PC-9 (cell line): ENCODE measurements around the gene CFAP65. TPM values are rescaled to one million over a fixed set of nuclear protein-coding genes. Genes with fewer than 3 reads are reported as not detected.

Experiments used
- BruUV-seq: library from RNA; stranded (reverse); fragments of 400-500 nt; replicated peaks from 2 replicates; lab custom pipeline; 2021; lab: Mats Ljungman, UMichigan
- CTCF ChIA-PET: fragments of 300-600 bp; sonication (Branson Sonifier 250); formaldehyde crosslinking; loops from one replicate; lab custom pipeline; 2022; ENCODE audit warnings: antibody characterized with exemption; lab: Charles Lee
- POLR2A ChIA-PET: fragments of 300-600 bp; sonication (Branson Sonifier 250); formaldehyde crosslinking; loops from one replicate; lab custom pipeline; 2022; ENCODE audit warnings: antibody characterized with exemption; ENCODE audit not compliant: unreplicated experiment; lab: Charles Lee
- DNase-seq, 2 experiments: peaks; one replicate each; pipeline versions ENCODE4 v3.0.0 to v3.0.0-alpha.2; 2015 to 2022; ENCODE audit warnings: mixed read lengths in 1 of 2
- H2AFZ ChIP-seq: fragments of 200-600 bp; sonication (generic); 2 replicates; pipeline ENCODE4 v1.8.1; 2017; ENCODE audit warnings: antibody characterized with exemption
- H3F3A ChIP-seq: fragments of 200-600 bp; sonication (generic); 2 replicates; pipeline ENCODE4 v1.8.1; 2017; ENCODE audit warnings: antibody characterized with exemption, mild to moderate bottlenecking, low read depth; ENCODE audit not compliant: insufficient read depth
- H3K27ac ChIP-seq: fragments of 200-600 bp; sonication (generic); 2 replicates; pipeline ENCODE4 v1.6.1; 2016; ENCODE audit warnings: mixed run types
- H3K27me3 ChIP-seq: fragments of 200-600 bp; sonication (generic); 2 replicates; pipeline ENCODE4 v1.6.1; 2016; ENCODE audit warnings: low read depth, mixed run types; ENCODE audit not compliant: insufficient read depth
- H3K36me3 ChIP-seq: fragments of 200-600 bp; sonication (generic); 2 replicates; pipeline ENCODE4 v1.6.1; 2016; ENCODE audit warnings: low read depth, mixed run types
- H3K4me1 ChIP-seq: fragments of 200-600 bp; sonication (generic); replicated peaks from 2 replicates; pipeline ENCODE4 v1.6.1; 2016; ENCODE audit warnings: mixed run types; ENCODE audit not compliant: insufficient read depth
- H3K4me2 ChIP-seq: fragments of 200-600 bp; sonication (generic); 2 replicates; pipeline ENCODE4 v1.6.1; 2017; ENCODE audit warnings: mixed run types
- H3K4me3 ChIP-seq: fragments of 200-600 bp; sonication (generic); 2 replicates; pipeline ENCODE4 v1.6.1; 2016; ENCODE audit warnings: mixed run types
- H3K79me2 ChIP-seq: fragments of 200-600 bp; sonication (generic); 2 replicates; pipeline ENCODE4 v1.6.1; 2017; ENCODE audit warnings: low read depth, mixed run types
- H3K9me2 ChIP-seq: fragments of 200-600 bp; sonication (generic); 2 replicates; pipeline ENCODE4 v1.8.1; 2017; ENCODE audit warnings: mild to moderate bottlenecking; ENCODE audit not compliant: insufficient read depth
- H3K9me3 ChIP-seq: fragments of 200-600 bp; sonication (generic); 2 replicates; pipeline ENCODE4 v1.8.1; 2016; ENCODE audit warnings: low read depth; ENCODE audit not compliant: insufficient read depth
- H4K20me1 ChIP-seq: fragments of 200-600 bp; sonication (generic); 2 replicates; pipeline ENCODE4 v1.8.1; 2017; ENCODE audit not compliant: insufficient read depth
- EZH2 ChIP-seq: fragments of 200-600 bp; sonication (generic); IDR thresholded peaks from 2 replicates; pipeline ENCODE4 v1.8.0; 2017; ENCODE audit warnings: antibody characterized with exemption, low read depth
- intact Hi-C: fragments of 100-400 bp; cut with micrococcal nuclease; formaldehyde crosslinking; loops from one replicate; pipeline ENCODE4 v1.10.0; 2022; ENCODE audit not compliant: unreplicated experiment
- total RNA-seq: library from RNA; stranded (reverse); gene quantifications from 2 replicates; pipeline ENCODE4 v1.2.3, GENCODE V29; 2021
- TF ChIP-seq, protein P1 (sequence below): fragments of 200-600 bp; sonication (generic); conservative IDR thresholded peaks from 2 replicates; pipeline ENCODE4 v1.6.1; 2017; ENCODE audit warnings: mixed run types, antibody characterized with exemption, mild to moderate bottlenecking, moderate library complexity

CFAP65 gene
- total RNA-seq, 1 experiment from 2014 or later: not detected

- Histone ChIP-seq H4K20me1 (no peaks in the 10 kb centered on the region), H3K4me3 (no peak overlapping the region), H3K9me3 (no peaks in the 10 kb centered on the region), H3K9me2 (no peaks in the 10 kb centered on the region), H3K27ac (no peak overlapping the region), H3K27me3 (peaks cover 24% of the 10 kb centered on the region), H3K4me1 (no peaks in the 10 kb centered on the region), H3F3A (no peaks in the 10 kb centered on the region), H3K79me2 (no peaks in the 10 kb centered on the region), H3K36me3 (no peaks in the 10 kb centered on the region), H3K4me2 (no peak overlapping the region), H2AFZ (no peak overlapping the region)
- POLR2A ChIA-PET: no interaction called here
- BruUV-seq: no TSS peak
- CTCF ChIA-PET: interaction anchor here (0.6 to 1.0 kb wide), 8 partner anchors 8 to 448 kb away, joined by 3 to 6 read pairs (median 4); no protein-coding TSS in a partner anchor
- no peak for TF ChIP-seq EZH2
- TF ChIP-seq, protein P1, sequence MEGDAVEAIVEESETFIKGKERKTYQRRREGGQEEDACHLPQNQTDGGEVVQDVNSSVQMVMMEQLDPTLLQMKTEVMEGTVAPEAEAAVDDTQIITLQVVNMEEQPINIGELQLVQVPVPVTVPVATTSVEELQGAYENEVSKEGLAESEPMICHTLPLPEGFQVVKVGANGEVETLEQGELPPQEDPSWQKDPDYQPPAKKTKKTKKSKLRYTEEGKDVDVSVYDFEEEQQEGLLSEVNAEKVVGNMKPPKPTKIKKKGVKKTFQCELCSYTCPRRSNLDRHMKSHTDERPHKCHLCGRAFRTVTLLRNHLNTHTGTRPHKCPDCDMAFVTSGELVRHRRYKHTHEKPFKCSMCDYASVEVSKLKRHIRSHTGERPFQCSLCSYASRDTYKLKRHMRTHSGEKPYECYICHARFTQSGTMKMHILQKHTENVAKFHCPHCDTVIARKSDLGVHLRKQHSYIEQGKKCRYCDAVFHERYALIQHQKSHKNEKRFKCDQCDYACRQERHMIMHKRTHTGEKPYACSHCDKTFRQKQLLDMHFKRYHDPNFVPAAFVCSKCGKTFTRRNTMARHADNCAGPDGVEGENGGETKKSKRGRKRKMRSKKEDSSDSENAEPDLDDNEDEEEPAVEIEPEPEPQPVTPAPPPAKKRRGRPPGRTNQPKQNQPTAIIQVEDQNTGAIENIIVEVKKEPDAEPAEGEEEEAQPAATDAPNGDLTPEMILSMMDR: peak; percentile 73; the same call in 1 of the 2 replicates
- intact Hi-C loops: loop anchor here (5.0 kb wide), 1 partner anchor 522 kb away; no protein-coding TSS in a partner anchor
- DNase-seq: peak in 1 of 2 experiments; percentile 45
Measured at GRCh38 chr2:219010162-219010756, 31.1 kb downstream of the CFAP65 start.

DNA sequence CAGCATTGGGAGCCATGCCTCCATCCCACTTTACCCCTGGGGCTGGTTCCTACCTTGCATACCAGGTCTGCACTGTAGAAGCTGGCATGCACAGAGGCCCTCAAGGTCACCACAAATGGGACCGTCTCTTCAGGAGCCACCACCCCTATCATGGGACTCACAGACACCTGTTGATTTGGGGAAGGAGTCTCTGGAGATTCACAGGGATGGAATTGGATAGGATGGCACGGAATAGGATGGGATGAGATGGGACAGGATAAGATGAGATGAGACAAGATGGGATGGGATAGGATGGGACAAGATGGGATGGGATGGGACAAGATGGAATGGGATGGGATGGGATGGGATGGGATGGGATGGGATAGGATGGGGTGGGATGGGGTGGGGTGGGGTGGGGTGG lies 32.0 kb downstream of the CFAP65 start:
- Histone ChIP-seq H4K20me1 (no peaks in the 10 kb centered on the region), H2AFZ (no peak overlapping the region), H3F3A (no peaks in the 10 kb centered on the region), H3K79me2 (no peaks in the 10 kb centered on the region), H3K4me3 (no peak overlapping the region), H3K27me3 (peaks cover 16% of the 10 kb centered on the region), H3K9me2 (no peaks in the 10 kb centered on the region), H3K4me1 (no peaks in the 10 kb centered on the region), H3K4me2 (no peak overlapping the region), H3K36me3 (no peaks in the 10 kb centered on the region), H3K9me3 (no peaks in the 10 kb centered on the region), H3K27ac (no peak overlapping the region)
- BruUV-seq: no TSS peak
- no peak for DNase-seq
- intact Hi-C loops: no loop called here
- ChIA-PET POLR2A (no interaction called here), CTCF (no interaction called here)
- TF ChIP-seq, protein P1: no peak
- TF ChIP-seq EZH2: no peak

GRCh38 chr2:219003979-219004378 lies 37.3 kb downstream of the CFAP65 start:
- no peaks in the 10 kb centered on the region for H3K36me3 ChIP-seq
- H3K4me1 ChIP-seq: 0 out of 2 replicates have a peak, but pooled peaks cover 5% of the 10 kb centered on the region
- H3K79me2 ChIP-seq: no peaks in the 10 kb centered on the region
- H3K4me2 ChIP-seq: no peak overlapping the region
- H2AFZ ChIP-seq: no peak overlapping the region
- no peak for DNase-seq
- no TSS peak for BruUV-seq
- no peak overlapping the region for H3K27ac ChIP-seq
- H3K9me3 ChIP-seq: no peaks in the 10 kb centered on the region
- H3K4me3 ChIP-seq: no peak overlapping the region
- peaks cover 19% of the 10 kb centered on the region for H3K27me3 ChIP-seq
- POLR2A ChIA-PET: no interaction called here
- TF ChIP-seq, protein P1: no peak
- no peak for TF ChIP-seq EZH2
- 0 out of 2 replicates have a peak, but pooled peaks cover 3% of the 10 kb centered on the region for H3F3A ChIP-seq
- CTCF ChIA-PET: interaction anchor here (0.6 kb wide), 1 partner anchor 22 kb away, joined by 4 read pairs; no protein-coding TSS in a partner anchor
- no peaks in the 10 kb centered on the region for H4K20me1 ChIP-seq
- intact Hi-C loops: loop anchor here (5.0 kb wide), 3 partner anchors 127 to 153 kb away; no protein-coding TSS in a partner anchor
- H3K9me2 ChIP-seq: no peaks in the 10 kb centered on the region
